ENCODE measurements around the gene FBXO36. TPM values are rescaled to one million over a fixed set of nuclear protein-coding genes. Genes with fewer than 3 reads are reported as not detected.
"Not testable (repeated sequence)": the region's sequence is repeated elsewhere in the genome, so short reads cannot be mapped to it uniquely, and the experiment has no call there.

FBXO36 gene
- total RNA-seq, 4 donors from 2014 or later, result 0.64 to 2.2 (median 0.98) TPM

- no peak for DNase-seq
- Histone ChIP-seq H3K27ac (no peak overlapping the region), H3K36me3 (no peaks in the 10 kb centered on the region), H3K27me3 (no peaks in the 10 kb centered on the region), H3K4me1 (peaks cover 44 to 48% of the 10 kb centered on the region in 2 donors), H3K4me3 (no peak overlapping the region), H3K9me3 (no peaks in the 10 kb centered on the region)
- intact Hi-C loops (cut with DNase I; ENCODE audit: low total_unique reads), result no loop called here
- in situ Hi-C loops (cut with MboI; ENCODE audit: low sequenced_read_pairs in 4 of 4), result loop anchor here in 1 of 4 donors (10.0 kb wide), 1 partner anchor 95 kb away; no protein-coding TSS in a partner anchor
- TF ChIP-seq, protein P1, sequence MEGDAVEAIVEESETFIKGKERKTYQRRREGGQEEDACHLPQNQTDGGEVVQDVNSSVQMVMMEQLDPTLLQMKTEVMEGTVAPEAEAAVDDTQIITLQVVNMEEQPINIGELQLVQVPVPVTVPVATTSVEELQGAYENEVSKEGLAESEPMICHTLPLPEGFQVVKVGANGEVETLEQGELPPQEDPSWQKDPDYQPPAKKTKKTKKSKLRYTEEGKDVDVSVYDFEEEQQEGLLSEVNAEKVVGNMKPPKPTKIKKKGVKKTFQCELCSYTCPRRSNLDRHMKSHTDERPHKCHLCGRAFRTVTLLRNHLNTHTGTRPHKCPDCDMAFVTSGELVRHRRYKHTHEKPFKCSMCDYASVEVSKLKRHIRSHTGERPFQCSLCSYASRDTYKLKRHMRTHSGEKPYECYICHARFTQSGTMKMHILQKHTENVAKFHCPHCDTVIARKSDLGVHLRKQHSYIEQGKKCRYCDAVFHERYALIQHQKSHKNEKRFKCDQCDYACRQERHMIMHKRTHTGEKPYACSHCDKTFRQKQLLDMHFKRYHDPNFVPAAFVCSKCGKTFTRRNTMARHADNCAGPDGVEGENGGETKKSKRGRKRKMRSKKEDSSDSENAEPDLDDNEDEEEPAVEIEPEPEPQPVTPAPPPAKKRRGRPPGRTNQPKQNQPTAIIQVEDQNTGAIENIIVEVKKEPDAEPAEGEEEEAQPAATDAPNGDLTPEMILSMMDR (IDR thresholded peaks at IDR 0.05 in 4 of 5, conservative IDR thresholded peaks at IDR 0.05 in 1 of 5), result no peak
- no peak for TF ChIP-seq POLR2A (IDR thresholded peaks at IDR 0.05)
- ATAC-seq, result no peak
These were observed 22.3 kb upstream of the FBXO36 start for GRCh38 chr2:229900012-229900411.

DNA sequence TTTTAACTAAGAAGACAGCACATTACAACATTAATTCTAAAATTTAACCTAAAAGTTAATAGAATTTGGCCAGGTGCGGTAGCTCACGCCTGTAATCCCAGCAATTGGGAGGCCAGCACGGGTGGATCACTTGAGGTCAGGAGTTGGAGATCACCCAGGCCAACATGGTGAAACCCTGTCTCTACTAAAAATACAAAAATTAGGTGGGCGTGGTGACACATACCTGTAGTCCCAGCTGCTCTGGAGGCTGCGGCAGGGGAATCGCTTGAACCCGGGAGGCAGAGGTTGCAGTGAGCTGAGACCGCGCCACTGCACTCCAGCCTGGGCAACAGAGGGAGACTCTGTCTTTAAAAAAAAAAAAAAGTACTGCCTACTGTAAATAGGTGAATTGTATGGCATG is 21.8 kb upstream of the FBXO36 start:
- intact Hi-C loops (cut with DNase I; ENCODE audit: low total_unique reads); H3K9me3 ChIP-seq; H3K27ac ChIP-seq; H3K27me3 ChIP-seq; H3K36me3 ChIP-seq; DNase-seq; ATAC-seq; H3K4me3 ChIP-seq: not testable (repeated sequence)
- in situ Hi-C loops (cut with MboI; ENCODE audit: low sequenced_read_pairs in 4 of 4), result loop anchor here in 1 of 4 donors (10.0 kb wide), 1 partner anchor 96 kb away; no protein-coding TSS in a partner anchor
- peaks cover 39 to 43% of the 10 kb centered on the region in 2 donors for H3K4me1 ChIP-seq

DNA sequence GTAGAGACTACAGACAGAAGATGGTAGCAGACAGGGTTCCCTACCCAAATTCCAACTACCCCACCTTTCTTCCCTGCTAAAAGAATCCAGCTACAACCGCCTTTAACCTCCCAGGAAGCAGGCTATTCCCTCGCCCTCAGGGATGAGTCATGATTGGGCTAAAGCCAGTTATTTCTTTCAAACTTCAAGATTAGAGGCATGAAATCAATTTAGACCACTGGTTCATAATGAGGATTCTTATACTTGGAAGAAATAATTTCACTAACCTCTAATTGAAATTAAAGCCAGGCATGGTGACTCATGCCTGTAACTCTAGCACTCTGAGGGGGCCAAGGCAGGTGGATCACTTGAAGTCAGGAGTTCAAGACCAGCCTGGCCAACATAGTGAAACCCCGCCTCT is 20.5 kb upstream of the FBXO36 start:
- DNase-seq (no peak), ATAC-seq (peak in 1 of 2 donors; percentile 58)
- H3K4me3 ChIP-seq, result no peak overlapping the region
- no peaks in the 10 kb centered on the region for H3K27me3 ChIP-seq
- peaks cover 39 to 42% of the 10 kb centered on the region in 2 donors for H3K4me1 ChIP-seq
- TF ChIP-seq, protein P1 (IDR thresholded peaks at IDR 0.05 in 4 of 5, conservative IDR thresholded peaks at IDR 0.05 in 1 of 5), result no peak
- no peak for TF ChIP-seq POLR2A (IDR thresholded peaks at IDR 0.05)
- no peaks in the 10 kb centered on the region for H3K9me3 ChIP-seq
- in situ Hi-C loops (cut with MboI; ENCODE audit: low sequenced_read_pairs in 4 of 4), result loop anchor here in 1 of 4 donors (10.0 kb wide), 1 partner anchor 97 kb away; no protein-coding TSS in a partner anchor
- intact Hi-C loops (cut with DNase I; ENCODE audit: low total_unique reads), result no loop called here
- peak overlapping the region in 1 of 4 donors; percentile 11 for H3K27ac ChIP-seq
- H3K36me3 ChIP-seq, result no peaks in the 10 kb centered on the region

GRCh38 chr2:229903037-229903436 is 19.3 kb upstream of the FBXO36 start:
- no peaks in the 10 kb centered on the region for H3K36me3 ChIP-seq
- peaks cover 40% of the 10 kb centered on the region in 2 donors for H3K4me1 ChIP-seq
- ATAC-seq (no peak), DNase-seq (no peak)
- in situ Hi-C loops (cut with MboI; ENCODE audit: low sequenced_read_pairs in 4 of 4) (loop anchor here in 1 of 4 donors (10.0 kb wide), 1 partner anchor 98 kb away; no protein-coding TSS in a partner anchor), intact Hi-C loops (cut with DNase I; ENCODE audit: low total_unique reads) (no loop called here)
- H3K27ac ChIP-seq, result no peak overlapping the region
- H3K9me3 ChIP-seq, result no peaks in the 10 kb centered on the region
- TF ChIP-seq, protein P1 (IDR thresholded peaks at IDR 0.05 in 4 of 5, conservative IDR thresholded peaks at IDR 0.05 in 1 of 5), result no peak
- TF ChIP-seq POLR2A (IDR thresholded peaks at IDR 0.05), result no peak
- H3K4me3 ChIP-seq, result no peak overlapping the region
- no peaks in the 10 kb centered on the region for H3K27me3 ChIP-seq

GRCh38 chr2:229905601-229906000 is 16.7 kb upstream of the FBXO36 start:
- TF ChIP-seq POLR2A (IDR thresholded peaks at IDR 0.05), result no peak
- in situ Hi-C loops (cut with MboI; ENCODE audit: low sequenced_read_pairs in 4 of 4) (loop anchor here in 1 of 4 donors (10.0 kb wide), 1 partner anchor 101 kb away; no protein-coding TSS in a partner anchor), intact Hi-C loops (cut with DNase I; ENCODE audit: low total_unique reads) (no loop called here)
- H3K27ac ChIP-seq, result no peak overlapping the region
- no peaks in the 10 kb centered on the region for H3K27me3 ChIP-seq
- no peak for DNase-seq
- no peak overlapping the region for H3K4me3 ChIP-seq
- no peaks in the 10 kb centered on the region for H3K36me3 ChIP-seq
- no peaks in the 10 kb centered on the region for H3K9me3 ChIP-seq
- H3K4me1 ChIP-seq, result peaks cover 37 to 42% of the 10 kb centered on the region in 2 donors
- ATAC-seq, result no peak

All from gastrocnemius medialis (tissue), 4 donors.